DND-41 (cell line): ENCODE results near the gene TOLLIP.

Experiments used
- EZH2 ChIP-seq: IDR thresholded peaks from 3 replicates; pipeline ENCODE4 v1.6.1; 2012; ENCODE audit warnings: borderline replicate concordance, low read depth, mild to moderate bottlenecking, moderate library complexity, low read length, inconsistent platforms; ENCODE audit not compliant: severe bottlenecking
- TF ChIP-seq, protein P1 (sequence below): IDR thresholded peaks from 2 replicates; pipeline ENCODE4 v1.5.1; 2012; ENCODE audit warnings: borderline replicate concordance, low read length, moderate library complexity, mild to moderate bottlenecking; ENCODE audit not compliant: poor library complexity, severe bottlenecking; ENCODE audit errors: extremely low read depth

GRCh38 chr11:1279674-1280055, 29.8 kb downstream of the TOLLIP start:
- TF ChIP-seq, protein P1, sequence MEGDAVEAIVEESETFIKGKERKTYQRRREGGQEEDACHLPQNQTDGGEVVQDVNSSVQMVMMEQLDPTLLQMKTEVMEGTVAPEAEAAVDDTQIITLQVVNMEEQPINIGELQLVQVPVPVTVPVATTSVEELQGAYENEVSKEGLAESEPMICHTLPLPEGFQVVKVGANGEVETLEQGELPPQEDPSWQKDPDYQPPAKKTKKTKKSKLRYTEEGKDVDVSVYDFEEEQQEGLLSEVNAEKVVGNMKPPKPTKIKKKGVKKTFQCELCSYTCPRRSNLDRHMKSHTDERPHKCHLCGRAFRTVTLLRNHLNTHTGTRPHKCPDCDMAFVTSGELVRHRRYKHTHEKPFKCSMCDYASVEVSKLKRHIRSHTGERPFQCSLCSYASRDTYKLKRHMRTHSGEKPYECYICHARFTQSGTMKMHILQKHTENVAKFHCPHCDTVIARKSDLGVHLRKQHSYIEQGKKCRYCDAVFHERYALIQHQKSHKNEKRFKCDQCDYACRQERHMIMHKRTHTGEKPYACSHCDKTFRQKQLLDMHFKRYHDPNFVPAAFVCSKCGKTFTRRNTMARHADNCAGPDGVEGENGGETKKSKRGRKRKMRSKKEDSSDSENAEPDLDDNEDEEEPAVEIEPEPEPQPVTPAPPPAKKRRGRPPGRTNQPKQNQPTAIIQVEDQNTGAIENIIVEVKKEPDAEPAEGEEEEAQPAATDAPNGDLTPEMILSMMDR = no peak
- no peak for TF ChIP-seq EZH2
